Kidney epithelial cell (primary cell): ENCODE data around the gene ACTN4. TPM values are rescaled to one million over a fixed set of nuclear protein-coding genes. Genes with fewer than 3 reads are reported as not detected.

Experiments used
- DNase-seq: peaks from one replicate; pipeline ENCODE4 v3.0.0-alpha.2; 2010; ENCODE audit warnings: low read depth
- H3K27me3 ChIP-seq: 2 replicates; pipeline ENCODE4 v1.6.0; 2011; ENCODE audit warnings: low read length; ENCODE audit not compliant: control insufficient read depth, insufficient read depth
- H3K36me3 ChIP-seq: 2 replicates; pipeline ENCODE4 v1.5.1; 2011; ENCODE audit warnings: low read length; ENCODE audit not compliant: control insufficient read depth, insufficient read depth
- H3K4me3 ChIP-seq: 2 replicates; pipeline ENCODE4 v1.5.1; 2011; ENCODE audit warnings: low read depth, mild to moderate bottlenecking, control low read depth, low read length
- CTCF ChIP-seq: IDR thresholded peaks from 2 replicates; pipeline ENCODE4 v1.5.1; 2011; ENCODE audit warnings: mild to moderate bottlenecking, moderate library complexity, low read length, control low read depth, inconsistent platforms; ENCODE audit not compliant: insufficient read depth, poor library complexity, severe bottlenecking
- total RNA-seq: library from RNA; depleted of rRNA; stranded (reverse); fragments of >200 nt; gene quantifications from 2 replicates; pipeline ENCODE4 v1.2.3, GENCODE V29; 2015

Gene ACTN4
- total RNA-seq, 1 donor from 2014 or later, result 821 TPM

- Histone ChIP-seq H3K36me3 (peaks cover 38% of the 10 kb centered on the region), H3K27me3 (no peaks in the 10 kb centered on the region), H3K4me3 (no peak overlapping the region)
- TF ChIP-seq CTCF, result no peak
- no peak for DNase-seq
These were observed 61.1 kb downstream of the ACTN4 start for GRCh38 chr19:38708413-38709024.

GRCh38 chr19:38709119-38709518 is 61.7 kb downstream of the ACTN4 start:
- TF ChIP-seq CTCF, result no peak
- Histone ChIP-seq H3K27me3 (no peaks in the 10 kb centered on the region), H3K4me3 (no peak overlapping the region), H3K36me3 (peaks cover 33% of the 10 kb centered on the region)
- no peak for DNase-seq

- H3K36me3 ChIP-seq, result peaks cover 31% of the 10 kb centered on the region
- no peak overlapping the region for H3K4me3 ChIP-seq
- no peak for TF ChIP-seq CTCF
- H3K27me3 ChIP-seq, result no peaks in the 10 kb centered on the region
- DNase-seq, result no peak
These were observed 62.4 kb downstream of the ACTN4 start for GRCh38 chr19:38709671-38710415.

- H3K36me3 ChIP-seq, result peaks cover 27% of the 10 kb centered on the region
- no peaks in the 10 kb centered on the region for H3K27me3 ChIP-seq
- DNase-seq, result no peak
- TF ChIP-seq CTCF, result no peak
- no peak overlapping the region for H3K4me3 ChIP-seq
These were observed 62.9 kb downstream of the ACTN4 start for GRCh38 chr19:38710416-38710702.

- TF ChIP-seq CTCF, result no peak
- Histone ChIP-seq H3K4me3 (no peak overlapping the region), H3K27me3 (no peaks in the 10 kb centered on the region), H3K36me3 (peaks cover 25% of the 10 kb centered on the region)
- no peak for DNase-seq
These were observed 63.7 kb downstream of the ACTN4 start for GRCh38 chr19:38710928-38711725.
